Measurements from ENCODE around the gene CNTNAP4. TPM values are rescaled to one million over a fixed set of nuclear protein-coding genes. Genes with fewer than 3 reads are reported as not detected.

CNTNAP4 gene
- total RNA-seq, 1 donor from 2014 or later = not detected

- Histone ChIP-seq H3K27me3 (ENCODE audit: control insufficient read depth, insufficient read depth, low read length) (no peaks in the 10 kb centered on the region), H3K36me3 (ENCODE audit: control insufficient read depth, insufficient read depth, low read length) (no peaks in the 10 kb centered on the region), H3K4me3 (ENCODE audit: low read depth, low read length) (no peak overlapping the region)
- DNase-seq (ENCODE audit: low read depth) = no peak
- TF ChIP-seq, protein P1, sequence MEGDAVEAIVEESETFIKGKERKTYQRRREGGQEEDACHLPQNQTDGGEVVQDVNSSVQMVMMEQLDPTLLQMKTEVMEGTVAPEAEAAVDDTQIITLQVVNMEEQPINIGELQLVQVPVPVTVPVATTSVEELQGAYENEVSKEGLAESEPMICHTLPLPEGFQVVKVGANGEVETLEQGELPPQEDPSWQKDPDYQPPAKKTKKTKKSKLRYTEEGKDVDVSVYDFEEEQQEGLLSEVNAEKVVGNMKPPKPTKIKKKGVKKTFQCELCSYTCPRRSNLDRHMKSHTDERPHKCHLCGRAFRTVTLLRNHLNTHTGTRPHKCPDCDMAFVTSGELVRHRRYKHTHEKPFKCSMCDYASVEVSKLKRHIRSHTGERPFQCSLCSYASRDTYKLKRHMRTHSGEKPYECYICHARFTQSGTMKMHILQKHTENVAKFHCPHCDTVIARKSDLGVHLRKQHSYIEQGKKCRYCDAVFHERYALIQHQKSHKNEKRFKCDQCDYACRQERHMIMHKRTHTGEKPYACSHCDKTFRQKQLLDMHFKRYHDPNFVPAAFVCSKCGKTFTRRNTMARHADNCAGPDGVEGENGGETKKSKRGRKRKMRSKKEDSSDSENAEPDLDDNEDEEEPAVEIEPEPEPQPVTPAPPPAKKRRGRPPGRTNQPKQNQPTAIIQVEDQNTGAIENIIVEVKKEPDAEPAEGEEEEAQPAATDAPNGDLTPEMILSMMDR (IDR thresholded peaks at IDR 0.05; ENCODE audit: insufficient read depth, low read length, poor library complexity, severe bottlenecking) = no peak
Measured at GRCh38 chr16:76532188-76532973, 255.2 kb downstream of the CNTNAP4 start.

- DNase-seq (ENCODE audit: low read depth) = no peak
- Histone ChIP-seq H3K4me3 (ENCODE audit: low read depth, low read length) (no peak overlapping the region), H3K36me3 (ENCODE audit: control insufficient read depth, insufficient read depth, low read length) (no peaks in the 10 kb centered on the region), H3K27me3 (ENCODE audit: control insufficient read depth, insufficient read depth, low read length) (no peaks in the 10 kb centered on the region)
- TF ChIP-seq, protein P1 (IDR thresholded peaks at IDR 0.05; ENCODE audit: insufficient read depth, low read length, poor library complexity, severe bottlenecking) = no peak
Measured at GRCh38 chr16:76539609-76540008, 262.4 kb downstream of the CNTNAP4 start.

DNA sequence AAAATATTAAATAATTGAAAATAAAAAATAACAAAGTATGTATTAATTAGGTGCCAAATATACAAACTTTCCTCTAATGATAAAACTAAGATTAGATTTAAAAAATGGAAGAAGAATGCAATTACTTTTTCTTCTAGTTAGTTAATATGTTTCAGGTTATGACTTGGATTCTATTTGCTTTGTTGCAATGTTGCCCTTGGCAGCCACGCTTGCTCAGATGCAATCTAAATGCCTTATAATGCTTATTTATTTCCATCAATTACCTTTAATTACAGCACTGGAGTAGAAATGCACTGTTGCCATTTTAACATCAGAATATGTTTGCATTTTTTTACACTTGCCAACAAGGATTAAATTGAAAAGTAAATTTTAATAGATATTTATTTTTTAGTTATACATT lies 263.9 kb downstream of the CNTNAP4 start:
- H3K4me3 ChIP-seq (ENCODE audit: low read depth, low read length) = no peak overlapping the region
- TF ChIP-seq, protein P1 (IDR thresholded peaks at IDR 0.05; ENCODE audit: insufficient read depth, low read length, poor library complexity, severe bottlenecking) = no peak
- H3K27me3 ChIP-seq (ENCODE audit: control insufficient read depth, insufficient read depth, low read length) = no peaks in the 10 kb centered on the region
- H3K36me3 ChIP-seq (ENCODE audit: control insufficient read depth, insufficient read depth, low read length) = no peaks in the 10 kb centered on the region
- no peak for DNase-seq (ENCODE audit: low read depth)

- Histone ChIP-seq H3K27me3 (ENCODE audit: control insufficient read depth, insufficient read depth, low read length) (no peaks in the 10 kb centered on the region), H3K4me3 (ENCODE audit: low read depth, low read length) (no peak overlapping the region), H3K36me3 (ENCODE audit: control insufficient read depth, insufficient read depth, low read length) (no peaks in the 10 kb centered on the region)
- TF ChIP-seq, protein P1 (IDR thresholded peaks at IDR 0.05; ENCODE audit: insufficient read depth, low read length, poor library complexity, severe bottlenecking) = no peak
- DNase-seq (ENCODE audit: low read depth) = no peak
Measured at GRCh38 chr16:76565542-76565941, 288.3 kb downstream of the CNTNAP4 start.

DNA sequence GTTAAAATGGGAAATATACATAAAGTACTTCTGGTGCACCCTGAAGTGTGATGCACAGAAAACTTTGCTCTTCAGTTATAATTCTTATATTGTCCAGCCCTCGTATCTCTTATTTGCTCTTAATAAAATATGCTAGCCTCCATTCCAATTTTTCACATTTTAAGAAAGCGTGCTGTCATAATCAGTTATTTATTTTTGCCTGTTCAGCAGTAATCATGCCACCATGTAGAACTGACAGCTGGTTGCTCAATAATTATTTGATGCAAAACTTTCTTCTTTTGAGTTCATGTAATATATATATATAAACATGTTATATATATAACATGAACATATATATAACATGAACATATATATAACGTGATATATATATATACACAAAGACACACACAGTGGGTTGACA lies 294.6 kb downstream of the CNTNAP4 start:
- TF ChIP-seq, protein P1 (IDR thresholded peaks at IDR 0.05; ENCODE audit: insufficient read depth, low read length, poor library complexity, severe bottlenecking) = no peak
- no peak overlapping the region for H3K4me3 ChIP-seq (ENCODE audit: low read depth, low read length)
- H3K27me3 ChIP-seq (ENCODE audit: control insufficient read depth, insufficient read depth, low read length) = no peaks in the 10 kb centered on the region
- H3K36me3 ChIP-seq (ENCODE audit: control insufficient read depth, insufficient read depth, low read length) = no peaks in the 10 kb centered on the region
- no peak for DNase-seq (ENCODE audit: low read depth)

GRCh38 chr16:76573281-76573680 lies 296.1 kb downstream of the CNTNAP4 start:
- H3K27me3 ChIP-seq (ENCODE audit: control insufficient read depth, insufficient read depth, low read length) = no peaks in the 10 kb centered on the region
- no peak overlapping the region for H3K4me3 ChIP-seq (ENCODE audit: low read depth, low read length)
- TF ChIP-seq, protein P1 (IDR thresholded peaks at IDR 0.05; ENCODE audit: insufficient read depth, low read length, poor library complexity, severe bottlenecking) = no peak
- no peaks in the 10 kb centered on the region for H3K36me3 ChIP-seq (ENCODE audit: control insufficient read depth, insufficient read depth, low read length)
- DNase-seq (ENCODE audit: low read depth) = no peak

Data from kidney epithelial cell (primary cell).